Right renal cortex interstitium (tissue), 3 donors: ENCODE results near the gene TIMP2. TPM values are rescaled to one million over a fixed set of nuclear protein-coding genes. Genes with fewer than 3 reads are reported as not detected.
A peak's percentile ranks its signal among the peaks of the same experiment; 100 is the strongest.
"Not testable (repeated sequence)": the region's sequence is repeated elsewhere in the genome, so short reads cannot be mapped to it uniquely, and the experiment has no call there.

Source experiments
- DNase-seq, 3 donors: peaks; one replicate each; pipeline ENCODE4 v3.0.0-alpha.2; 2013; ENCODE audit warnings: low read depth in 3 of 3, low spot score in 2 of 3
- polyA plus RNA-seq, 3 donors: library from polyadenylated mRNA; unstranded; fragments of 120-200 nt; gene quantifications; one replicate each; pipeline ENCODE4 v1.2.1, GENCODE V29; 2013; ENCODE audit not compliant: insufficient read length in 3 of 3

Gene TIMP2
- polyA plus RNA-seq, 3 donors, result 143 to 162 (median 143) TPM

DNA sequence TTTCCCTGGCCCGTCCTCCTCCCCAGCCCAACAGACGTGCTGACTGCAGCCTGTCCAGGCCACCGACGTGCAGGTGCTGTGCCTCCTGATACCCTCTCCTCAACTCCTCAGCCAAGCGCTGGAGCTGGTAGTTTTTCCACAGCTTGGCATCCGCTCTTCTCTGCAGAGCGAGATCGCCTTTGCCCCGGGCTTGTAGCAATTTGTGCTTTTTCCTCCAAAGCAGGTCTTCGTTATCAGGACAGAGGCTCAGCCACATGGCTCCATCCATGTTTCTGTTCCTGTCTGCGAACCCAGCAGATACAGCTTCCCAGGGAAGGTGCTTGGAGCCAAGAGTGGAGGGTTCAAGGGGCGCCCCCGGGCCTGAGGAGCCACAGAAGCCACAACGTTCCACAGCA lies 33.1 kb downstream of the TIMP2 start:
- DNase-seq, result no peak

DNA sequence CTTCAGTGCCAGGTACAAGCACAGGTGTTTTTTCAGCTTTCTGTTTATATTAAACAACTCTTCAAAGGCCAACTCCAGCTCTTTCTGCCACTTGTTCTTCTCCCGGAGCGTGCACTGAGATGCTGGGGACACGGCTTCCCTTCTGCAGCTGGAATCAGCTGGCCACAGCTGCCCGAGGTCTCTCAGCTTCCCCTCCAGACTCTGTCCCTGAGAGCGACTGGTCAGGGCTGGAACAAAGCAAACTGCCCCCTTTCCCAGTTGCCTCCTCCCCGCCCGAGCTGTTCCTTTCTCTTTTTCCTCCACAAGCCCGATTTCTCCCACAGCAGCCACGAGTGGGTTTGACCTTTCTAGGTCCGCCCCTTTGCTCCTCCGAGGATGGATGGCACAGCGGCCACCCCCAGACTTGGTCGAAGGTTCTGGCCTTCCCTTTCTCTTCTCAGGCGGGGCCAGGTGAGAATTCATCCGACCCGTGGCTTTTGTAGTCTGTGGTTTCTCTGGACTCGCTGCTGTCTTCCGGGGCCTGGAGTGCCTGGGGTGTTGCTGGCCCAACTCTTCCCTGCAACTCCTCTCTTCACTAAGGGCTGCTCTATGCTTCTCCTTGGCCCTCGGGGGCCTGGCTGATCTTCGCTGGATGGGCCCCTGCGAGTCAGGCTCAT lies 33.7 kb downstream of the TIMP2 start:
- DNase-seq, result no peak

- DNase-seq, result no peak
Measured at GRCh38 chr17:78890498-78890897, 34.7 kb downstream of the TIMP2 start.

GRCh38 chr17:78890096-78890495 lies 35.1 kb downstream of the TIMP2 start:
- not testable (repeated sequence) for DNase-seq

GRCh38 chr17:78889531-78889930 lies 35.7 kb downstream of the TIMP2 start:
- no peak for DNase-seq

DNA sequence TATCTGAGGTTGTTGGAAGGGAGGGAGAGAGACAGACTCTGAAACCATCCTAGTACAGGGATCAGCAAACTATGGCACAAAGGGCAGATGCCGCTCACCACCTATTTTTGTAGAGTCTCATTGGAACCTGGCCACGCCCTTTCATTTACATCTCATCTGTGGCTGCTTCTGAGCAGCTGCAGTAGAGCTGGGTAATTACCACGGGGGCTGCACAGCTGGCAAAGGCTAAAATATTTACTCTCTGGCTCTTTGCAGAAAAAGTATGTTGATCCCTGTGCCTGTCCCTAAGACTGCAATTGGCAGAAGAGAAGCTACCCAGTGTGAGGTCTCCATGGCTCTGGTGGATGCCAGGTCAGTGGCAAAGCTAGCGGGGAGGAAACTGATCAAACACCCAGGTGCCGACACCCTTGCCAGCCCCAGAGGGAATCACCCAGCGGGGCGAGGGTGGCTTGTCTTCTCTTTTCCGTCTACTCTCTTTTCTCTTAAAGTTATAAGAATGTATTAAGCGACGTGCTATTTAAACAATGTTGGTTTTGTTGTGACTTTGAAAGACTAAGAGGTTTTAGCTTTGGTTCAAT lies 36.2 kb downstream of the TIMP2 start:
- no peak for DNase-seq

DNA sequence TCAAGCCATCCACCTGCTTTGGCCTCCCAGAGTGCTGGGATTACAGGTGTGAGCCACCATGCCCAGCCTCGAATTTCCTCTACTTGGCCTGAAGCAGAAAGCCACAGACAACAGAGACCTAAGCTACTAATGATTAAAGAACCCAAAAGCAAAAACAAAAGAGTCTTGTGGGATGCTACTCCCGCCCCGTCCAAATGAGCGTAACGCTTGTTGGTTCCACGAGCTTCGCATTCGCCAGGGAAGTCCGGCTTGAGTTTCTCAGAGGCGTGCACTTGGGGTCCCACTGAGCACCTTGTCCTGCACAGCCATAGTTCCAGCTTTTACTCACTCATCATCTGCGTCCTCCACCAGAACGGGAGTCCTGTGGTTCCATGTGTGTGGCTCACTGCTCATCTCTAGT lies 38.2 kb downstream of the TIMP2 start:
- no peak for DNase-seq

GRCh38 chr17:78885956-78886355 lies 39.2 kb downstream of the TIMP2 start:
- no peak for DNase-seq

DNA sequence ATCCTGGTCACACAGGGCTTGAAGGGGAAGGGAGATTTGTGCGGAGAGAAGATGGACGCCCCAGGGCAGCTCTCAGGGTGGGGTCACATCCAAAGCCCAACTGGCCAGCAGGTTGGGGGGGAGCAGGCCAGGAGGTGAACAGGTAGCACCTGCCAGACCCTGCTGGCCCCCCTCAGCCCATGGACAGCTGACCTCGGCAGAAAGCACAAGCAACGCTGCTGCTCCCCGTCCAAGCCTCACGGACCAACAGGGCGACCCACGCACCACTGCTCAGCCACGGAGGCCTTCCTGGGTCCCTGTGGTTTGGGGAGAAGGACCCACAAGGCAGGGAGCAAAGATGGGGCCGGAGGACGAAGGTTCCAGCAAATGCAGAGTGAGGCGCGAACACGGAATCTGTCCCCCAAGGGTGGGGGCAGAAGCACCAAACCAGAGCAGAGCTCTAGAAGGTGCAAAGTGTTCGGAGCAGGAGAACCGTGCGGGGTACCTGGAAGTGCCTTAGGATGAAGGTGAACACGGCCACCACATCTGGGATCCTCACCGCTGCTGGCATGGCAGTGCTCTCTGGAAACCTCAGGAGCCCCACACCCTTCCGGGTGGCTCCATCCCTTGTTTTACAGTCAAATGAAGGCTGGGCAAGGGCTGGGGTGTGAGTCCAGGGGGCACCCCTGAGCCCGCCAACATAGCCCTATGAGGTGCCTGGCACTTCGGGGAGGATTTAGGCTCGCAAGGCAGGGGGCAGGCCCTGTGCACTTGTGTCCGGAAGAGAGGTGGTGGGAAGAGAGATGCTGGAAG lies 40.1 kb downstream of the TIMP2 start:
- DNase-seq, result no peak

- DNase-seq, result no peak
Measured at GRCh38 chr17:78884148-78884825, 40.9 kb downstream of the TIMP2 start.

- no peak for DNase-seq
Measured at GRCh38 chr17:78883533-78884131, 41.6 kb downstream of the TIMP2 start.

DNA sequence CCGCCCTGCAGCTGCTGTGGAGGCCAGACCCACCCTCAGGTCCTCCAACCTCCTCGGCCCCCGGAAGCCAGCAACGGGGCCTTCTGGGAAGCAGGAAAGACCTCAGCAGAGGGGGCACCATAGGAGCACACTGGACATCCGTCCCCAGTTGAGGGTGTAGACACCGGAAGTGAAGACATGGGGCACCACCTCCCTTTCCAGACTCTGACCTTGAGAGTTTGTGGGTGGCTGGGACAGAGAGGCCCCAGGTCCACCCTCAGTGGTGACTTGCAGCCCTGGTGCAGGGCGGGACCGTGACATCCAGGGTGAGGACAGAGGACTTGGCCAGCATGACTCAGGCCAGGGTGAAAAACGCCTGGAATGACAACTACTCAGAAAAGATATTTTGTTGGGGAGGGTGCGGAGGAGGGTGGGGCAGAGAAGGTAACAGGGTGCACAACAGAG lies 42.1 kb downstream of the TIMP2 start:
- DNase-seq, result no peak

DNA sequence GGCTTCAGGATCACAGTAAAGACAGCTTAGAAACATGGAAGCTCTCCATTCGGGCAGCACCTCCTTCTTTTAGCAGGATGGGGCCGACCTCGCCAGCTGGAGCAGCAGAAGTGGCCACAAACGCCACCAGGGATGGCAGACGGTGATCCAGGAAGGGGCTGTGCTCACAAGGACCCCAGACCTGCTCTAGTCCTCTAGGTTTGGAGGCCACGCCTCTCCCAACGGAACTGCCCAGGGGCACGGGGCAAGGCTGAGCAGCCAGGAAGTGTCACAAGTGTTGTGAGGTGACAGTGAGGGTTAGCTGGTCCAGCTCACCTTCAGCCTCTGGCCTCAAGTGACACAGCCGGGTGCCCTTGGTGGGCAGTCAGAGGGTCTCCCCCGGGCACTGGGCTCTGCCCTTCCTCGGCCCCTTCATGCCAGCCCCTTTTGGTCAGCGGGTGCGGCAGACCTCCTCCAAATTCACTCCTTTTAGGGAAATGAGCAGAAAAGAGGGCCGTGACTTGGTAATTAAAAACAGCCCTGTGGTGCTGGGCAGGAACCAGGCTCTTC lies 42.6 kb downstream of the TIMP2 start:
- no peak for DNase-seq

DNA sequence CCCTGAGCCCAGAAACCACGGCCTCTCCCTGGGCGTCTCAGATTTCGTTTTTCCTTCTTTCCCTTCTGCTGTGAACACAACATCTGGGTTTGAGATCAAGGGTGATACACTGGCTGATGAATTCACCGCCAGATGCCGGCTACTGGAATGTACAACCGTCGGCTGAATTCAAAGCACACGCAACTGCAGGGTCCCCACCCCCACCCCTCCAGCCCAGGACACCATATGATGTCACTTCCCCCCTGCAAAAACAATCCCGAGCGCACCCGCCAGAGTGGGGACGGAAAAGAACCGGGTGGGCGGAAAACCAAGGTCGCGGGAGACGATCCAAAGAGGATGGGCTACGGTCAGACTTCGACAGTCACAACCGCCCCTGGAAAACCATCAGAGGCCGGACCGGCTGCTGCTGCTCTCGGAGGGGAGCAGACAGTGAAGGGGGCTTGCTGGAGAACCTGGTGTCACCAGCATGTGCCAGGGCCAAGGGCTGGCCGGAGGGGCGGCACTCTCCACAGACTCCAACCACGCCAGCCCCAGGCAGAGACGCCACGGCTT lies 45.5 kb downstream of the TIMP2 start:
- DNase-seq, result peak in 1 of 3 donors; percentile 65

GRCh38 chr17:78878871-78879527 lies 46.2 kb downstream of the TIMP2 start:
- DNase-seq, result no peak

- no peak for DNase-seq
Measured at GRCh38 chr17:78878261-78878660, 46.9 kb downstream of the TIMP2 start.

DNA sequence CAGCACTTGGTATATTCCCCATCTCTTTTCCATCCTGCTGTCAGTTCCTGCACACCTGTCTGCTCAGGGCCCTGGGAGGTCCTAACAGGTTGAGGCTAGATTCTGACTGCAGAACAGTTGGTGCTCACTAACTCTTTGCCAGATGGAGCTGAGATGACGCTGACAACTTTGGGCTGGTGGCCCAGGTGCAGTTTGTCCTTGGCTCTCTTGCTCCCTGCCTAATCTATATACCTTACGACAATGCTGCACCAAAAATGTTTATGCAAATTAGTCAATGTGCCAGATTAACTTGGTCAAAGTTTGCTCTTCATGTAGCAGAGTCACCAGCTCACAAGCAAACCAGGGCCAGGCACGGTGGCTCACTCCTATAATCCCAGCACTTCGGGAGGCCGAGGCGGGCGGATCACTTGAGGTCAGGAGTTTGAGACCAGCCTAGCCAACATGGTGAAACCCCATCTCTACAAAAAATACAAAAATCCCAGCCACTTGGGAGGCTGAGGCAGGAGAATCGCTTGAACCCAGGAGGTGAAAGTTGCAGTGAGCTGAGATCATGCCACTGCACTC lies 48.2 kb downstream of the TIMP2 start:
- DNase-seq, result not testable (repeated sequence)

DNA sequence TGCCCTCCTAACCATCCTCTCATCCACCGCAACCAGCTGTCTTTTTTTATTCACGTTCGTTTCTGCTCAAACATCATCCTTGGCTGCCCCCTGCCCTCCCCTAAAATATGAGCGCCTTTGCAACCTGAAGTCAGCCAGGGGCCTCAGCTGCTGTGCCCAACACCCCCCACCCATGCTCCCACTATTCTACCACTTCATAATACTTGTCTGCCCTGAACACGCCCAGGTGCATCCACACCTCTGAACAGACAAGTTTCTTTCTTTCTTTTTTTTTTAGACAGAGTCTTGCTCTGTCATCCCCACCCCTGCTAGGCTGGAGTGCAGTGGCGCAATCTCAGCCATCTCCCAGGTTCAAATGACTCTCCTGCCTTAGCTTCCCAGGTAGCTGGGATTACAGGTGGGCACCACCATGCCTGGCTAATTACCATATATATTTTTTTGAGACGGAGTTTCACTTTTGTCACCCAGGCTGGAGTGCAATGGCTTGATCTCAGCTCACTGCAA lies 49.0 kb downstream of the TIMP2 start:
- DNase-seq, result no peak

DNA sequence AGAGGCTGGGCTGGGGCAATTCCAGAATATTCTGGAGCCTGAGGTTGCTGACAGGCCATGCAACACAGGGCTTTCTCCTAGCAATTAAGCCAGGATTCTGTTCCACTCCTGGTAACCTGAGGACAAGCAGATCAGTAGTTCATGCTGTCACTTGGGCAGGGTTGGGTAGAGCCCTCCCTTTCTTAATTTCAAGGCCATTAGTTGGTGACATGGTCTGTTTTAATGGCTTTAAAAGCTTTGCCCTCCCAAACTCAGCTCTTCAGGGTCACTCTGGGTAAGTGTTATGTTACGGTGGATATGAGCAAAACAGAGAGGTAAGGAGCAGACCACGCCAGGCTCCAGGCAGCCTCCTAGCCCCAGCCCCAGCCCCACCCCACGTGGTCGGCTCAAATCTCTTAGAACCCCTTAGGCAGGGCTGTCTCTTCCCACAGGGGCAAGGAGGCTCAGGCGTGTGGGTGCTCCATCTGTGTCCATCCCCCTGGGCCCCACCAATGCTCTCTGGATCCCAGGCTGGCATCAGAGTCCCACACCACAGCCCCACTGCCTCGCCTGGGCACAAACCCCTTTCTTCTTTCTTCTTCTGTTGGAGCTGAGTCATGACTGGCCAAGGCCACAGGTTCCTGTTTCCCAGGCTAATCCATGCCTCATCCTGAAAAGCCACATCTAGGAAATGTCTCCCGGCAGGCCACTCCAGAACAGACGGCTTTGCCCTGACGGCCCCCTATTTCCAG lies 49.7 kb downstream of the TIMP2 start:
- no peak for DNase-seq
